ENCODE data around the gene KLK11.

Gene KLK11

GRCh38 chr19:51026554-51026831 is at the start of gene KLK11:
Gene KLK11 (minus strand): TSS chr19:51026616. CDS start chr19:51025631, 985 bp downstream.
- no peak for TF ChIP-seq CTBP1 (IDR thresholded peaks at IDR 0.05; ENCODE audit: borderline replicate concordance)
- no peak for TF ChIP-seq ELF4 (IDR thresholded peaks at IDR 0.05)
- no peak for TF ChIP-seq HDGF (IDR thresholded peaks at IDR 0.05; ENCODE audit: borderline replicate concordance)
- TF ChIP-seq FOXA1 (IDR thresholded peaks at IDR 0.05), result no peak
- ChIA-PET POLR2A (no interaction called here), CTCF (interaction anchor here (1.5 kb wide), 1 partner anchor 9 kb away, joined by 7 read pairs; no protein-coding TSS in a partner anchor)
- DNase-seq (ENCODE audit: extremely low spot score), result no peak

GRCh38 chr19:51075998-51076397 is 49.6 kb upstream of the KLK11 start:
- DNase-seq (ENCODE audit: extremely low spot score), result no peak
- POLR2A ChIA-PET, result no interaction called here
- TF ChIP-seq FOXA1 (IDR thresholded peaks at IDR 0.05) (no peak), LEF1 (IDR thresholded peaks at IDR 0.05; ENCODE audit: borderline replicate concordance) (no peak), FOXK2 (IDR thresholded peaks at IDR 0.05) (no peak), NFRKB (IDR thresholded peaks at IDR 0.05) (no peak), FOXM1 (IDR thresholded peaks at IDR 0.05; ENCODE audit: borderline replicate concordance) (no peak), HDGF (IDR thresholded peaks at IDR 0.05; ENCODE audit: borderline replicate concordance) (no peak), ELF4 (IDR thresholded peaks at IDR 0.05) (no peak), ZNF384 (IDR thresholded peaks at IDR 0.05) (no peak), PKNOX1 (IDR thresholded peaks at IDR 0.05) (no peak), ARNT (IDR thresholded peaks at IDR 0.05) (no peak), CTBP1 (IDR thresholded peaks at IDR 0.05; ENCODE audit: borderline replicate concordance) (no peak), BHLHE40 (IDR thresholded peaks at IDR 0.05; ENCODE audit: borderline replicate concordance) (no peak)
- CTCF ChIA-PET, result no interaction called here

GRCh38 chr19:51071095-51071405 is 44.6 kb upstream of the KLK11 start:
- DNase-seq (ENCODE audit: extremely low spot score), result no peak
- CTCF ChIA-PET, result no interaction called here
- TF ChIP-seq L3MBTL2 (conservative IDR thresholded peaks at IDR 0.05), result no peak
- no peak for TF ChIP-seq ZNF384 (IDR thresholded peaks at IDR 0.05)
- TF ChIP-seq ELF4 (IDR thresholded peaks at IDR 0.05), result no peak
- no peak for TF ChIP-seq HDGF (IDR thresholded peaks at IDR 0.05; ENCODE audit: borderline replicate concordance)
- no peak for TF ChIP-seq TARDBP (IDR thresholded peaks at IDR 0.05)
- TF ChIP-seq FOXK2 (IDR thresholded peaks at IDR 0.05), result no peak
- no peak for TF ChIP-seq PKNOX1 (IDR thresholded peaks at IDR 0.05)
- no peak for TF ChIP-seq SUZ12 (IDR thresholded peaks at IDR 0.05)
- TF ChIP-seq LEF1 (IDR thresholded peaks at IDR 0.05; ENCODE audit: borderline replicate concordance), result no peak
- no peak for TF ChIP-seq SP1 (IDR thresholded peaks at IDR 0.05)
- no peak for TF ChIP-seq FOXM1 (IDR thresholded peaks at IDR 0.05; ENCODE audit: borderline replicate concordance)
- no peak for TF ChIP-seq CTBP1 (IDR thresholded peaks at IDR 0.05; ENCODE audit: borderline replicate concordance)
- TF ChIP-seq FOXA1 (IDR thresholded peaks at IDR 0.05), result no peak
- POLR2A ChIA-PET, result no interaction called here

- TF ChIP-seq BHLHE40 (IDR thresholded peaks at IDR 0.05; ENCODE audit: borderline replicate concordance) (no peak), NFRKB (IDR thresholded peaks at IDR 0.05) (no peak), SP1 (IDR thresholded peaks at IDR 0.05) (no peak), FOXM1 (IDR thresholded peaks at IDR 0.05; ENCODE audit: borderline replicate concordance) (no peak), FOXK2 (IDR thresholded peaks at IDR 0.05) (no peak), CTBP1 (IDR thresholded peaks at IDR 0.05; ENCODE audit: borderline replicate concordance) (no peak), ELF4 (IDR thresholded peaks at IDR 0.05) (no peak), SUZ12 (IDR thresholded peaks at IDR 0.05) (no peak), HDGF (IDR thresholded peaks at IDR 0.05; ENCODE audit: borderline replicate concordance) (no peak), PKNOX1 (IDR thresholded peaks at IDR 0.05) (no peak), L3MBTL2 (conservative IDR thresholded peaks at IDR 0.05) (no peak), TARDBP (IDR thresholded peaks at IDR 0.05) (no peak)
- no peak for DNase-seq (ENCODE audit: extremely low spot score)
- ChIA-PET CTCF (no interaction called here), POLR2A (no interaction called here)
Measured at GRCh38 chr19:51070334-51071094, 44.1 kb upstream of the KLK11 start.

- TF ChIP-seq ZNF384 (IDR thresholded peaks at IDR 0.05) (no peak), TARDBP (IDR thresholded peaks at IDR 0.05) (no peak), SP1 (IDR thresholded peaks at IDR 0.05) (no peak)
- POLR2A ChIA-PET, result no interaction called here
- CTCF ChIA-PET, result no interaction called here
- no peak for DNase-seq (ENCODE audit: extremely low spot score)
Measured at GRCh38 chr19:51066393-51067186, 40.2 kb upstream of the KLK11 start.

GRCh38 chr19:51065221-51065960 is 39.0 kb upstream of the KLK11 start:
- POLR2A ChIA-PET, result interaction anchor here (1.4 kb wide), 1 partner anchor 48 kb away, joined by 3 read pairs; no protein-coding TSS in a partner anchor
- TF ChIP-seq SUZ12 (IDR thresholded peaks at IDR 0.05), result no peak
- TF ChIP-seq HDGF (IDR thresholded peaks at IDR 0.05; ENCODE audit: borderline replicate concordance), result no peak
- no peak for TF ChIP-seq ELF4 (IDR thresholded peaks at IDR 0.05)
- TF ChIP-seq TARDBP (IDR thresholded peaks at IDR 0.05), result no peak
- no peak for TF ChIP-seq ARNT (IDR thresholded peaks at IDR 0.05)
- no peak for TF ChIP-seq ZNF384 (IDR thresholded peaks at IDR 0.05)
- TF ChIP-seq FOXA1 (IDR thresholded peaks at IDR 0.05), result no peak
- TF ChIP-seq FOXK2 (IDR thresholded peaks at IDR 0.05), result no peak
- no peak for TF ChIP-seq L3MBTL2 (conservative IDR thresholded peaks at IDR 0.05)
- no peak for TF ChIP-seq SP1 (IDR thresholded peaks at IDR 0.05)
- no peak for TF ChIP-seq FOXM1 (IDR thresholded peaks at IDR 0.05; ENCODE audit: borderline replicate concordance)
- TF ChIP-seq LEF1 (IDR thresholded peaks at IDR 0.05; ENCODE audit: borderline replicate concordance), result no peak
- no peak for TF ChIP-seq CTBP1 (IDR thresholded peaks at IDR 0.05; ENCODE audit: borderline replicate concordance)
- no peak for TF ChIP-seq NFRKB (IDR thresholded peaks at IDR 0.05)
- TF ChIP-seq PKNOX1 (IDR thresholded peaks at IDR 0.05), result no peak
- TF ChIP-seq BHLHE40 (IDR thresholded peaks at IDR 0.05; ENCODE audit: borderline replicate concordance), result no peak
- no peak for DNase-seq (ENCODE audit: extremely low spot score)
- CTCF ChIA-PET, result no interaction called here
